Parathyroid adenoma (tissue), 2 donors: ENCODE data around the gene NIP7.
"Not testable (repeated sequence)": the region's sequence is repeated elsewhere in the genome, so short reads cannot be mapped to it uniquely, and the experiment has no call there.

Experiments used
- H2AFZ ChIP-seq: fragments of 300-600 bp; sonication (generic); one replicate; pipeline ENCODE4 v1.7.0; 2017; ENCODE audit warnings: antibody characterized with exemption, mild to moderate bottlenecking
- H3K27ac ChIP-seq: fragments of 300-600 bp; sonication (generic); one replicate; pipeline ENCODE4 v1.7.0; 2017
- H3K27me3 ChIP-seq: fragments of 300-600 bp; sonication (generic); one replicate; pipeline ENCODE4 v1.7.0; 2017; ENCODE audit warnings: low read length; ENCODE audit not compliant: control insufficient read depth, insufficient read depth
- H3K36me3 ChIP-seq: fragments of 300-600 bp; sonication (generic); one replicate; pipeline ENCODE4 v1.7.0; 2017; ENCODE audit warnings: low read length; ENCODE audit not compliant: control insufficient read depth, insufficient read depth
- H3K4me1 ChIP-seq: fragments of 300-600 bp; sonication (generic); one replicate; pipeline ENCODE4 v1.7.0; 2017; ENCODE audit warnings: control low read depth
- H3K4me2 ChIP-seq: fragments of 300-600 bp; sonication (generic); one replicate; pipeline ENCODE4 v1.7.0; 2017; ENCODE audit warnings: low read length
- H3K4me3 ChIP-seq: fragments of 300-600 bp; sonication (generic); one replicate; pipeline ENCODE4 v1.7.0; 2017; ENCODE audit warnings: low read depth, low read length
- H3K79me2 ChIP-seq: fragments of 300-600 bp; sonication (generic); one replicate; pipeline ENCODE4 v1.7.0; 2017; ENCODE audit warnings: control low read depth
- H3K9ac ChIP-seq: fragments of 300-600 bp; sonication (generic); one replicate; pipeline ENCODE4 v1.7.0; 2017; ENCODE audit warnings: mild to moderate bottlenecking
- H3K9me3 ChIP-seq: fragments of 300-600 bp; sonication (generic); one replicate; pipeline ENCODE4 v1.7.0; 2017; ENCODE audit warnings: low read length; ENCODE audit not compliant: control insufficient read depth
- TF ChIP-seq, protein P1 (sequence below): fragments of 300-600 bp; sonication (generic); IDR thresholded peaks from one replicate; pipeline ENCODE4 v1.7.0; 2017; ENCODE audit warnings: antibody characterized with exemption, mild to moderate bottlenecking
- donor health status: primary hyperparathyroidism.

NIP7 gene

DNA sequence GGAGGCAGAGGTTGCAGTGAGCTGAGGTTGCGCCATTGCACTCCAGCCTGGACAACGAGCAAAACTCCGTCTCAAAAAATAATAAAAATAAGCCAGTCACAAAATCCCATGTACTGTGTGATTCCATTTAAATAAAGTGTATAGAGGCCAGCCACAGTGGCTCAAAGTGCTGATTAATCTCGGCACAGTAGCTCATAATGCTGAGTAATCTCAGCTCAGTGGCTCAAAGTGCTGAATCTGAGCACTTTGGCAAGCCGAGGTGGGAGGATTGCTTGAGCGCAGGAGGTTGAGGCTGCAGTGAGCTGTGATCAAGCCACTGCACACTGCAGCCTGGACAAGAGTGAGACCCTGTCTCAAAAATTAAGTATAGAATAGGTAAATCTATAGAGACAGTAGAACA lies 7.1 kb downstream of the NIP7 start:
- H3K27ac ChIP-seq = no peak overlapping the region
- H2AFZ ChIP-seq = no peak overlapping the region
- no peak overlapping the region for H3K9ac ChIP-seq
- no peak overlapping the region for H3K4me3 ChIP-seq
- no peaks in the 10 kb centered on the region for H3K4me1 ChIP-seq
- no peaks in the 10 kb centered on the region for H3K27me3 ChIP-seq
- TF ChIP-seq, protein P1, sequence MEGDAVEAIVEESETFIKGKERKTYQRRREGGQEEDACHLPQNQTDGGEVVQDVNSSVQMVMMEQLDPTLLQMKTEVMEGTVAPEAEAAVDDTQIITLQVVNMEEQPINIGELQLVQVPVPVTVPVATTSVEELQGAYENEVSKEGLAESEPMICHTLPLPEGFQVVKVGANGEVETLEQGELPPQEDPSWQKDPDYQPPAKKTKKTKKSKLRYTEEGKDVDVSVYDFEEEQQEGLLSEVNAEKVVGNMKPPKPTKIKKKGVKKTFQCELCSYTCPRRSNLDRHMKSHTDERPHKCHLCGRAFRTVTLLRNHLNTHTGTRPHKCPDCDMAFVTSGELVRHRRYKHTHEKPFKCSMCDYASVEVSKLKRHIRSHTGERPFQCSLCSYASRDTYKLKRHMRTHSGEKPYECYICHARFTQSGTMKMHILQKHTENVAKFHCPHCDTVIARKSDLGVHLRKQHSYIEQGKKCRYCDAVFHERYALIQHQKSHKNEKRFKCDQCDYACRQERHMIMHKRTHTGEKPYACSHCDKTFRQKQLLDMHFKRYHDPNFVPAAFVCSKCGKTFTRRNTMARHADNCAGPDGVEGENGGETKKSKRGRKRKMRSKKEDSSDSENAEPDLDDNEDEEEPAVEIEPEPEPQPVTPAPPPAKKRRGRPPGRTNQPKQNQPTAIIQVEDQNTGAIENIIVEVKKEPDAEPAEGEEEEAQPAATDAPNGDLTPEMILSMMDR = no peak
- no peaks in the 10 kb centered on the region for H3K79me2 ChIP-seq
- no peak overlapping the region for H3K4me2 ChIP-seq
- H3K9me3 ChIP-seq = no peaks in the 10 kb centered on the region
- H3K36me3 ChIP-seq = no peaks in the 10 kb centered on the region

DNA sequence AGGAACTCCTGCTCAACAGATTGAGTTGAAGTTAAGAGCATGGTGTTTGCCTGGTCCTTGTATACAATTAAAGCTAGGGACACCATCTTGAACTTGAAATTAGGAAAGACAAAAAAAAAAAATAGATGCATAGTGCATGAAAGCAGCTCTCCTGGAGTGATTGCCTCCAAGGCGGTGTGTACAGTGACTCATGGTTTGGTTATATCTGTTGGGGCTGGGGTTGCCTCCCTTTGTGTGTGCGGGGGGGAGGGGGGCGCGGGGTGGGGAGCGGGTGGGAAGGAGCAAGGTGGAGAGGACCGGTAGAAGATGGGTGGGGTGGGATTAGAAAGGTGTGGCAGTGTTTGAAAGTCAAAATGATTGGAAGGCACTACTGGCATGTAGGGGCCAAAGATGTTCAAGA lies 8.7 kb downstream of the NIP7 start:
- H3K4me2 ChIP-seq = no peak overlapping the region
- H3K9ac ChIP-seq = no peak overlapping the region
- H3K4me3 ChIP-seq = no peak overlapping the region
- H3K36me3 ChIP-seq = no peaks in the 10 kb centered on the region
- H3K79me2 ChIP-seq = no peaks in the 10 kb centered on the region
- no peaks in the 10 kb centered on the region for H3K27me3 ChIP-seq
- H3K27ac ChIP-seq = no peak overlapping the region
- no peaks in the 10 kb centered on the region for H3K4me1 ChIP-seq
- no peak overlapping the region for H2AFZ ChIP-seq
- TF ChIP-seq, protein P1 = no peak
- H3K9me3 ChIP-seq = no peaks in the 10 kb centered on the region

DNA sequence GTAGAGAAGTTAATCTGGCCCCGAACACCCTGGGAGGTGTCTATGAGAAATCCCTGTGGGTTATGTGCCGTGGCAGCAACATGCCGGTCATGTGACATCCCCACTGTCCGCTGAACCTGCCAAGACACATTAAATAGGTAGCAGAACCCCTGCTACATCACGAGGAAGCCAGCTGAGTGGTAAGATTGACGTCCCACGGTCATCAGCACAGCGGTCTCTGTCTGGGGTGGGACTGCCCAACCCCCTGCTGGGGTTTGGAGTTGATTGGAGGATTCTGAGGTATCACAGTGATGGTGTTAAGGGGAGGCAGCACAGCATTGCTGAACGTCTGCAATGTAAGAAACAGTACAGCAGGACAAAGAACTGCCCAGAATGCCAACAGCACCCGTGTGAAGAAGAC lies 10.0 kb downstream of the NIP7 start:
- Histone ChIP-seq H3K27ac (no peak overlapping the region), H3K4me2 (no peak overlapping the region), H3K4me1 (no peaks in the 10 kb centered on the region), H2AFZ (no peak overlapping the region), H3K9ac (no peak overlapping the region), H3K79me2 (no peaks in the 10 kb centered on the region), H3K4me3 (no peak overlapping the region), H3K9me3 (no peaks in the 10 kb centered on the region), H3K27me3 (no peaks in the 10 kb centered on the region), H3K36me3 (no peaks in the 10 kb centered on the region)
- TF ChIP-seq, protein P1 = no peak

DNA sequence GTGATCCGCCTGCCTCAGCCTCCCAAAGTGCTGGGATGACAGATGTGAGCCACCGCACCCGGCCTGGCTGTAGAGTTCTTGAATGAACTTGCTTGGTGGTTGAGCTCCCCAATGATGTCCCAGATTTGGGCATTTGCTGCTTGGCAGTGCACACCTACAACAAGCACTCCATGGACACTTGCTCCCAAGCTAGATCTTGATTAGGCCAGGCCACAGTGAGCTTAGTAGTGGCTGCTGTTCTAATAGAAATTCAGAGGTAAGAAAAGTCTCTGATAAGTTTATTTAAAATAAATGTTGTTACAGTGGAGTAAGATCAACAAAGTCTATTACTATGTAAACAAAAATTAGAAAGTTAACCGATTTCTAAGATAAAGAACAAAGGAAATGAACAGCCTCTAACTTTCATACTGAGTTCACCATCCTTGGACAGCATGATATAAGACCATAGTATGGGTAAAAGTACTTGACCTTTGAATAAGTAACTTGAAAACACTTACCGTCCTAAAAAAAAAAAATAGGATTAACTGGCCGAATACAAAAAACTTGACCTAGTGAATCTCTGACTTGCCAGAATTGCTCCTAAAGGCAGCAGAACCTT lies 11.1 kb downstream of the NIP7 start:
- H3K27ac ChIP-seq = no peak overlapping the region
- TF ChIP-seq, protein P1 = no peak
- no peak overlapping the region for H3K9ac ChIP-seq
- no peaks in the 10 kb centered on the region for H3K36me3 ChIP-seq
- H3K79me2 ChIP-seq = no peaks in the 10 kb centered on the region
- no peaks in the 10 kb centered on the region for H3K27me3 ChIP-seq
- no peaks in the 10 kb centered on the region for H3K9me3 ChIP-seq
- no peak overlapping the region for H3K4me2 ChIP-seq
- H3K4me3 ChIP-seq = no peak overlapping the region
- no peaks in the 10 kb centered on the region for H3K4me1 ChIP-seq
- H2AFZ ChIP-seq = no peak overlapping the region

DNA sequence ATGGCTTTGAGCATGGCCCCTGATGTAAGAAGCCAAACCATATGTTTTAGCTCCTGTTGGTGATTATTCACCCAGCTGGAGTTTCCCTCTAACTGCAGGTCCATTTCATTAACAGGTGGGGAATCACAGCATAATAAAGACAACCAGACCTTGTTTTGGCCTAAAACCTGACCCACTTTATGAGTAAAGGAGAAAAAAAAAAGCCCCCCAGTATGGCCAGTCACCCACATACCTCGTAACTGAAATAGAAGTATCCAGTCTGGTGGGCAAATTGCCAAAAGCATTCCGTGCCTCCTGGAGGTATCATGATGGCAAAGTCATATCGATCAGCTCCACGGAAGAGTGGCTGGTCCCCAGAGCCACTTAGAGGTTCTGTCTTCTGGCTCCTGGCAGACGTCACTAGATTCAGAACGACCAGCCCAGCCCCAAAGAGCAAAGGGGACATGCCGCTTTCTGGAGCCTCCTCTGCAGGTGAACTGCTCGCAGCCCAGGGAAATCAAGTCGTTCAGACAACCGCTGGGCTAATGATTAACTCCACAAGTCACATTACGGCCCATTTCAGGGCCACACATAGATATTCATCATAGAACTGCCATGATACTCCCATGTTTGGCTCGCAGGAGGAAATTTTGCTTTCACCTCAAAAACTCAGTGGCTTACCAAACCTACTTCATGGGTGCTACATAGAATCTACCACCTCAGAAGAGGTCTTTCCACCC lies 11.9 kb downstream of the NIP7 start, which contains the start of gene TMED6:
Gene TMED6 (minus strand): TSS at position 478 of the 719 bp plus-strand sequence. CDS start 33 bp downstream, at position 445.
- Histone ChIP-seq H3K27me3 (no peaks in the 10 kb centered on the region), H3K4me1 (no peaks in the 10 kb centered on the region), H3K27ac (no peak within 1 kb of the TSS), H3K9me3 (no peaks in the 10 kb centered on the region), H3K9ac (no peak within 1 kb of the TSS), H2AFZ (no peak within 1 kb of the TSS), H3K36me3 (no peaks in the 10 kb centered on the region), H3K4me3 (no peak within 1 kb of the TSS), H3K4me2 (no peak within 1 kb of the TSS), H3K79me2 (no peaks in the 10 kb centered on the region)
- TF ChIP-seq, protein P1 = no peak

DNA sequence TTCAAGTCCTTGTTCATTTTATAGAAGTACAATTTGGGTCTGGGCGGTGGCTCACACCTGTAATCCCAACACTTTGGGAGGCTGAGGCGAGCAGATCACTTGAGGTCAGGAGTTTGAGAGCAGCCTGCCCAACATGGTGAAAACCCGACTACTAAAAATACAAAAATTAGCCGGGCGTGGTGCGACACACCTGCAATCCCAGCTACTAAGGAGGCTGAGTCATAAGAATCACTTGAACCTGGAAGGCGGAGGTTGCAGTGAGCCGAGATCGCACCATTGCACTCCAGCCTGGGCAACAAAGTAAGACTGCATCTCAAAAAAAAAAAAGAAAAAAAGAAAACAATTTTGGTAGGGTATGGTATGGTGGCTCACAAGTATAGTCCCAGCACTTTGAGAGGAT lies 20.5 kb downstream of the NIP7 start:
- not testable (repeated sequence) for H3K4me2 ChIP-seq, H3K79me2 ChIP-seq, H3K4me3 ChIP-seq, H3K9ac ChIP-seq, H3K27me3 ChIP-seq, H2AFZ ChIP-seq, H3K9me3 ChIP-seq, H3K36me3 ChIP-seq, H3K27ac ChIP-seq, H3K4me1 ChIP-seq
